ENCODE measurements around the gene SLC6A12.

Gene SLC6A12

GRCh38 chr12:177336-177979 lies 36.5 kb downstream of the SLC6A12 start:
- no peak for TF ChIP-seq CTCF (IDR thresholded peaks at IDR 0.05; ENCODE audit: unreplicated experiment in 3 of 3)
- H3K4me3 Mint-ChIP-seq = no peak overlapping the region
- H3K9me3 Mint-ChIP-seq = no peaks in the 10 kb centered on the region
- H3K36me3 Mint-ChIP-seq (ENCODE audit: low read depth) = no peaks in the 10 kb centered on the region
- peaks cover 52% of the 10 kb centered on the region for H3K4me1 Mint-ChIP-seq
- H3K27ac Mint-ChIP-seq = peak overlapping the region; percentile 16 to 81 (median 63)
- H3K27me3 Mint-ChIP-seq (ENCODE audit: low read depth) = peaks cover 12% of the 10 kb centered on the region

GRCh38 chr12:176321-177181 lies 37.4 kb downstream of the SLC6A12 start:
- H3K4me3 Mint-ChIP-seq = no peak overlapping the region
- no peak for TF ChIP-seq CTCF (IDR thresholded peaks at IDR 0.05; ENCODE audit: unreplicated experiment in 3 of 3)

GRCh38 chr12:175759-176158 lies 38.2 kb downstream of the SLC6A12 start:
- Mint-ChIP-seq H3K9me3 (no peaks in the 10 kb centered on the region), H3K4me3 (no peak overlapping the region), H3K27me3 (ENCODE audit: low read depth) (peaks cover 19% of the 10 kb centered on the region), H3K27ac (peak overlapping the region in 1 of 3 experiments; percentile 67), H3K36me3 (ENCODE audit: low read depth) (no peaks in the 10 kb centered on the region), H3K4me1 (peaks cover 63% of the 10 kb centered on the region)
- TF ChIP-seq CTCF (IDR thresholded peaks at IDR 0.05; ENCODE audit: unreplicated experiment in 3 of 3) = no peak

More at GRCh38 chr12:176321-177181, 37.4 kb downstream of the SLC6A12 start:
- H3K27ac Mint-ChIP-seq = peak overlapping the region; percentile 40 to 86 (median 56)
- H3K4me1 Mint-ChIP-seq = peaks cover 55% of the 10 kb centered on the region
- no peaks in the 10 kb centered on the region for H3K36me3 Mint-ChIP-seq (ENCODE audit: low read depth)
- H3K9me3 Mint-ChIP-seq = no peaks in the 10 kb centered on the region
- H3K27me3 Mint-ChIP-seq (ENCODE audit: low read depth) = peaks cover 14% of the 10 kb centered on the region

GRCh38 chr12:175250-175649 lies 38.7 kb downstream of the SLC6A12 start:
- Mint-ChIP-seq H3K9me3 (no peaks in the 10 kb centered on the region), H3K36me3 (ENCODE audit: low read depth) (no peaks in the 10 kb centered on the region), H3K27me3 (ENCODE audit: low read depth) (peaks cover 17% of the 10 kb centered on the region), H3K27ac (peak overlapping the region; percentile 28 to 67 (median 52)), H3K4me1 (peaks cover 64% of the 10 kb centered on the region), H3K4me3 (no peak overlapping the region)
- TF ChIP-seq CTCF (IDR thresholded peaks at IDR 0.05; ENCODE audit: unreplicated experiment in 3 of 3) = no peak

- Mint-ChIP-seq H3K9me3 (no peaks in the 10 kb centered on the region), H3K4me1 (peaks cover 65% of the 10 kb centered on the region), H3K4me3 (no peak overlapping the region), H3K27me3 (ENCODE audit: low read depth) (peaks cover 18% of the 10 kb centered on the region), H3K36me3 (ENCODE audit: low read depth) (no peaks in the 10 kb centered on the region), H3K27ac (peak overlapping the region in 1 of 3 experiments; percentile 67)
- TF ChIP-seq CTCF (IDR thresholded peaks at IDR 0.05; ENCODE audit: unreplicated experiment in 3 of 3) = no peak
Measured at GRCh38 chr12:174596-174995, 39.4 kb downstream of the SLC6A12 start.
